H1 (cell line): ENCODE measurements around the gene EMX2. TPM values are rescaled to one million over a fixed set of nuclear protein-coding genes. Genes with fewer than 3 reads are reported as not detected.

Experiments used
- CTCF ChIA-PET: fragments of 300-600 bp; sonication (Branson Sonifier 250); formaldehyde crosslinking; loops from one replicate; lab custom pipeline; 2021; ENCODE audit not compliant: partially characterized antibody; lab: Charles Lee
- POLR2A ChIA-PET: fragments of 300-600 bp; sonication (Branson Sonifier 250); formaldehyde crosslinking; loops from one replicate; lab custom pipeline; 2021; ENCODE audit warnings: inconsistent platforms; ENCODE audit not compliant: partially characterized antibody; lab: Charles Lee
- DNase-seq, 2 experiments: peaks; one replicate each; pipeline versions ENCODE4 v3.0.0 to v3.0.0-alpha.2; 2010 to 2022; ENCODE audit warnings: low spot score in 2 of 2, low read depth in 1 of 2, mixed read lengths in 1 of 2
- FAIRE-seq: peaks from 2 replicates; lab custom pipeline; 2011; peaks lifted over from hg19 to GRCh38; lab: Jason Lieb, UNC
- H2AFZ ChIP-seq: 2 replicates; pipeline ENCODE4 v1.8.1; 2012; ENCODE audit warnings: low read length, inconsistent platforms
- H2AK5ac ChIP-seq: 2 replicates; pipeline ENCODE4 v1.6.1; 2013; ENCODE audit warnings: low read depth, low read length
- H2BK120ac ChIP-seq: replicated peaks from 2 replicates; pipeline ENCODE3; 2013; ENCODE audit warnings: low read depth, low read length, inconsistent platforms
- H2BK12ac ChIP-seq: 2 replicates; pipeline ENCODE4 v1.6.1; 2013; ENCODE audit warnings: low read depth, low read length
- H2BK15ac ChIP-seq: 2 replicates; pipeline ENCODE4 v1.6.1; 2013; ENCODE audit warnings: low read length
- H2BK20ac ChIP-seq: 2 replicates; pipeline ENCODE4 v1.6.1; 2013; ENCODE audit warnings: low read length
- H2BK5ac ChIP-seq: 2 replicates; pipeline ENCODE4 v1.6.1; 2013; ENCODE audit warnings: low read depth, low read length
- H3K14ac ChIP-seq: 2 replicates; pipeline ENCODE4 v1.6.1; 2013; ENCODE audit warnings: inconsistent platforms; ENCODE audit not compliant: insufficient read length
- H3K18ac ChIP-seq: 2 replicates; pipeline ENCODE4 v1.6.1; 2013; ENCODE audit warnings: low read length; ENCODE audit errors: extremely low read depth
- H3K23ac ChIP-seq: 2 replicates; pipeline ENCODE4 v1.6.1; 2013; ENCODE audit warnings: inconsistent platforms; ENCODE audit not compliant: insufficient read length
- H3K23me2 ChIP-seq: 2 replicates; pipeline ENCODE4 v1.6.1; 2013; ENCODE audit warnings: low read depth, low read length
- H3K27ac ChIP-seq: 2 replicates; pipeline ENCODE4 v1.6.1; 2011; ENCODE audit warnings: low read depth, low read length, inconsistent platforms
- H3K27me3 ChIP-seq, 4 experiments: replicated peaks in 1 of 4; 1 replicate in 1 of 4; 2 replicates in 3 of 4; pipeline versions ENCODE4 v1.6.1 to v1.8.1; 2011 to 2013; ENCODE audit warnings: low read length in 3 of 4, mild to moderate bottlenecking in 3 of 4, inconsistent platforms in 2 of 4, mixed read lengths in 2 of 4, moderate library complexity in 1 of 4; ENCODE audit not compliant: control insufficient read depth in 3 of 4, insufficient read depth in 3 of 4; ENCODE audit errors: extremely low read depth in 1 of 4
- H3K36me3 ChIP-seq, 4 experiments: 2 replicates each; pipeline versions ENCODE4 v1.6.1 to v1.8.1; 2011 to 2013; ENCODE audit warnings: mild to moderate bottlenecking in 4 of 4, low read length in 3 of 4, moderate library complexity in 2 of 4, control low read depth in 1 of 4, inconsistent platforms in 1 of 4; ENCODE audit not compliant: insufficient read depth in 4 of 4, control insufficient read depth in 2 of 4
- H3K4ac ChIP-seq: replicated peaks from 2 replicates; pipeline ENCODE3; 2013; ENCODE audit warnings: low read length, low read depth, mixed read lengths, inconsistent platforms; ENCODE audit not compliant: insufficient read length
- H3K4me1 ChIP-seq, 4 experiments: replicated peaks in 1 of 4; 1 replicate in 1 of 4; 2 replicates in 3 of 4; pipeline versions ENCODE4 v1.6.1 to v1.8.1; 2011 to 2013; ENCODE audit warnings: low read length in 3 of 4, inconsistent platforms in 2 of 4, mixed read lengths in 1 of 4; ENCODE audit not compliant: insufficient read depth in 4 of 4, control insufficient read depth in 3 of 4
- H3K4me2 ChIP-seq, 2 experiments: 2 replicates each; pipeline versions ENCODE4 v1.6.1 to v1.8.1; 2011 to 2013; ENCODE audit warnings: low read depth in 2 of 2, low read length in 2 of 2, control low read depth in 1 of 2, inconsistent platforms in 1 of 2, mild to moderate bottlenecking in 1 of 2; ENCODE audit not compliant: insufficient read depth in 1 of 2
- H3K4me3 ChIP-seq, 4 experiments: fragments of 200-600, 300-600 bp in 1 of 4; sonication (generic), shearing (Covaris generic), sonication (Bioruptor Twin) in 1 of 4; 2 replicates each; pipeline versions ENCODE4 v1.5.1 to v1.8.1; 2011 to 2016; ENCODE audit warnings: low read length in 4 of 4, low read depth in 3 of 4, control low read depth in 2 of 4, inconsistent platforms in 2 of 4, mild to moderate bottlenecking in 2 of 4, mixed read lengths in 1 of 4, moderate library complexity in 1 of 4; ENCODE audit not compliant: insufficient read depth in 2 of 4; ENCODE audit errors: extremely low read depth in 1 of 4
- H3K56ac ChIP-seq: replicated peaks from 2 replicates; pipeline ENCODE3; 2013; ENCODE audit warnings: low read depth, mild to moderate bottlenecking, mixed read lengths, low read length, inconsistent platforms; ENCODE audit not compliant: insufficient read length
- H3K79me1 ChIP-seq: 2 replicates; pipeline ENCODE4 v1.6.1; 2013; ENCODE audit warnings: low read depth, low read length, control low read depth
- H3K79me2 ChIP-seq, 2 experiments: 2 replicates each; pipeline versions ENCODE4 v1.6.1 to v1.8.1; 2012 to 2013; ENCODE audit warnings: low read length in 2 of 2, mild to moderate bottlenecking in 2 of 2, inconsistent platforms in 1 of 2; ENCODE audit not compliant: insufficient read depth in 2 of 2, control insufficient read depth in 1 of 2
- H3K9ac ChIP-seq, 4 experiments: replicated peaks in 1 of 4; 1 replicate in 1 of 4; 2 replicates in 3 of 4; pipeline versions ENCODE4 v1.6.1 to v1.8.1; 2011 to 2013; ENCODE audit warnings: low read depth in 3 of 4, low read length in 3 of 4, control low read depth in 2 of 4, mild to moderate bottlenecking in 2 of 4, moderate library complexity in 2 of 4, inconsistent platforms in 1 of 4; ENCODE audit errors: extremely low read depth in 1 of 4
- H3K9me3 ChIP-seq, 2 experiments: 2 replicates each; pipeline versions ENCODE4 v1.6.1 to v1.8.1; 2012 to 2013; ENCODE audit warnings: mild to moderate bottlenecking in 2 of 2, moderate library complexity in 2 of 2, control low read depth in 1 of 2, inconsistent platforms in 1 of 2, low read depth in 1 of 2, low read length in 1 of 2, mixed read lengths in 1 of 2; ENCODE audit not compliant: insufficient read depth in 2 of 2
- H4K20me1 ChIP-seq, 2 experiments: replicated peaks in 1 of 2; 2 replicates each; pipeline versions ENCODE3 to v1.8.1; 2011 to 2013; ENCODE audit warnings: inconsistent platforms in 2 of 2, low read length in 2 of 2, mild to moderate bottlenecking in 1 of 2; ENCODE audit not compliant: insufficient read depth in 2 of 2, control insufficient read depth in 1 of 2
- H4K5ac ChIP-seq: 2 replicates; pipeline ENCODE4 v1.6.1; 2013; ENCODE audit warnings: low read length, low read depth, mixed read lengths, inconsistent platforms; ENCODE audit not compliant: insufficient read length
- H4K8ac ChIP-seq: 2 replicates; pipeline ENCODE4 v1.8.0; 2013; ENCODE audit warnings: mild to moderate bottlenecking, moderate library complexity, low read length, inconsistent platforms; ENCODE audit not compliant: insufficient read depth; ENCODE audit errors: extremely low read depth
- H4K91ac ChIP-seq: replicated peaks from 2 replicates; pipeline ENCODE3; 2013; ENCODE audit warnings: low read length, mixed read lengths, inconsistent platforms; ENCODE audit not compliant: insufficient read length
- EZH2 ChIP-seq: fragments of 200-600 bp; sonication (generic); IDR thresholded peaks from 2 replicates; pipeline ENCODE4 v1.7.1; 2012; ENCODE audit warnings: low read depth, mild to moderate bottlenecking, moderate library complexity, low read length, inconsistent platforms; ENCODE audit not compliant: severe bottlenecking
- KDM4A ChIP-seq: IDR thresholded peaks from one replicate; pipeline ENCODE4 v1.7.1; 2012; ENCODE audit warnings: low read depth, mild to moderate bottlenecking, moderate library complexity, low read length, inconsistent platforms; ENCODE audit not compliant: severe bottlenecking
- KDM5A ChIP-seq: fragments of 200-600 bp; IDR thresholded peaks from 2 replicates; pipeline ENCODE4 v1.7.1; 2012; ENCODE audit warnings: mild to moderate bottlenecking, low read length, inconsistent platforms, mixed read lengths
- WGBS, 2 experiments: shearing (Covaris generic) in 1 of 2; methylation state at CpG; one replicate each; pipeline versions ENCODE4 v1.1.6 to v1.1.7; 2013 to 2015; ENCODE audit warnings: low lambda C conversion rate in 2 of 2, mixed read lengths in 2 of 2, inconsistent platforms in 1 of 2, low coverage in 1 of 2, missing lambda C conversion rate in 1 of 2; ENCODE audit not compliant: insufficient replicate concordance in 2 of 2, insufficient coverage in 1 of 2, insufficient read length in 1 of 2; ENCODE audit errors: extremely low coverage in 1 of 2, missing lambda C conversion rate in 1 of 2; 5-methylcytosine and 5-hydroxymethylcytosine counted together
- polyA plus RNA-seq, 7 experiments: library from polyadenylated mRNA; depleted of rRNA in 3 of 7; stranded (reverse) in 5 of 7; unstranded in 2 of 7; fragments of >200 nt in 5 of 7; fragments of 200-250 nt in 2 of 7; gene quantifications; 1 replicate in 5 of 7; 2 replicates in 1 of 7; 4 replicates in 1 of 7; pipeline versions ENCODE4 v1.2.1 to v1.2.3, GENCODE V29; 2011 to 2013; ENCODE audit warnings: missing spikeins in 2 of 7, mixed read lengths in 2 of 7
- total RNA-seq: library from RNA; stranded (reverse); fragmentation: NEBNext Ultra II Directional; extraction: Animal tissue kit (Norgen Biotek cat#: 25700); gene quantifications from 2 replicates; pipeline ENCODE4 v1.2.1, GENCODE V29; 2021
- TF ChIP-seq, protein P1 (sequence below), 3 experiments: IDR thresholded peaks; 1 replicate in 2 of 3; 2 replicates in 1 of 3; pipeline versions ENCODE4 v1.5.1 to v1.6.1; 2011; ENCODE audit warnings: low read length in 3 of 3, mild to moderate bottlenecking in 3 of 3, inconsistent platforms in 2 of 3, low read depth in 1 of 3, moderate library complexity in 1 of 3; ENCODE audit not compliant: insufficient read depth in 1 of 3; ENCODE audit errors: control extremely low read depth in 1 of 3

EMX2 gene
- total and polyA plus RNA-seq, 2 of the 8 experiments (the other 6 are each of a cell fraction or from before 2014, with no cell fraction given): not detected

DNA sequence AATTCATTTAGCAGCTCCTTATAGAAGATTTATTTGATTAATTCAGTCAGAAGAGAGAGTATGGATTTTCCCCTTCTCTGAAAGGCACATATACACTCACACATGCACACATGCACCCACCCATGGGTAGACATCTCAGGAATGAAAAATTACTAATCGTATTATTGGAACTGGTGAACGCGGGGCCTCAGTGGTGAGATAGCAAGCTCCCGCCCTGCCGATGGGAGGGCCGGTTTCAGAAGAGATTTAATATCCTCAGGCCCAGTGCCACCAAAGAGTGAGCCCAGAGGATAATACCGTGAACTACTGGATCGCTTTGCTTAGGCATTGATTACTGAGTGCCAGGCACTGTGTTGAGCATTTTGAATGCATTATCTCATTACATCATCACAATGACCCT, 38.0 kb upstream of the EMX2 start:
- H2BK15ac ChIP-seq: no peak overlapping the region
- H3K4ac ChIP-seq: no peak overlapping the region
- H3K36me3 ChIP-seq: no peaks in the 10 kb centered on the region
- H3K4me1 ChIP-seq: peaks cover 0 to 3% (median 0%) of the 10 kb centered on the region in 4 experiments; a peak in 1 of 7 replicates
- H3K9me3 ChIP-seq: no peaks in the 10 kb centered on the region
- no peak overlapping the region for H4K91ac ChIP-seq
- H4K5ac ChIP-seq: no peak overlapping the region
- no peak for FAIRE-seq
- H2BK120ac ChIP-seq: no peak overlapping the region
- no peak overlapping the region for H3K23ac ChIP-seq
- H3K23me2 ChIP-seq: peaks cover 4% of the 10 kb centered on the region; the same call in 1 of the 2 replicates
- H2BK20ac ChIP-seq: no peak overlapping the region
- H4K20me1 ChIP-seq: no peaks in the 10 kb centered on the region
- ChIA-PET POLR2A (no interaction called here), CTCF (interaction anchor here (0.6 to 10.9 kb wide), 4 partner anchors 8 to 35 kb away, joined by 4 to 84 read pairs (median 12); partner anchors contain the start of gene EMX2)
- H4K8ac ChIP-seq: no peak overlapping the region
- TF ChIP-seq EZH2: no peak
- TF ChIP-seq, protein P1, sequence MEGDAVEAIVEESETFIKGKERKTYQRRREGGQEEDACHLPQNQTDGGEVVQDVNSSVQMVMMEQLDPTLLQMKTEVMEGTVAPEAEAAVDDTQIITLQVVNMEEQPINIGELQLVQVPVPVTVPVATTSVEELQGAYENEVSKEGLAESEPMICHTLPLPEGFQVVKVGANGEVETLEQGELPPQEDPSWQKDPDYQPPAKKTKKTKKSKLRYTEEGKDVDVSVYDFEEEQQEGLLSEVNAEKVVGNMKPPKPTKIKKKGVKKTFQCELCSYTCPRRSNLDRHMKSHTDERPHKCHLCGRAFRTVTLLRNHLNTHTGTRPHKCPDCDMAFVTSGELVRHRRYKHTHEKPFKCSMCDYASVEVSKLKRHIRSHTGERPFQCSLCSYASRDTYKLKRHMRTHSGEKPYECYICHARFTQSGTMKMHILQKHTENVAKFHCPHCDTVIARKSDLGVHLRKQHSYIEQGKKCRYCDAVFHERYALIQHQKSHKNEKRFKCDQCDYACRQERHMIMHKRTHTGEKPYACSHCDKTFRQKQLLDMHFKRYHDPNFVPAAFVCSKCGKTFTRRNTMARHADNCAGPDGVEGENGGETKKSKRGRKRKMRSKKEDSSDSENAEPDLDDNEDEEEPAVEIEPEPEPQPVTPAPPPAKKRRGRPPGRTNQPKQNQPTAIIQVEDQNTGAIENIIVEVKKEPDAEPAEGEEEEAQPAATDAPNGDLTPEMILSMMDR (IDR thresholded peaks at IDR 0.05; ENCODE audit: control extremely low read depth in 1 of 3, insufficient read depth in 1 of 3, low read depth in 1 of 3, low read length in 3 of 3): no peak
- TF ChIP-seq KDM4A: no peak
- TF ChIP-seq KDM5A: no peak
- no peak overlapping the region for H3K56ac ChIP-seq
- 89% methylated on average over 8 of the region's 8 CpGs; no CpG with 5 or more reads in 1 of the 2 experiments for WGBS, 2 experiments
- H3K27me3 ChIP-seq: no peaks in the 10 kb centered on the region; a peak in 1 of 7 replicates
- no peak overlapping the region for H2AFZ ChIP-seq
- no peak overlapping the region for H2BK5ac ChIP-seq
- H3K4me2 ChIP-seq: no peak overlapping the region
- H2AK5ac ChIP-seq: no peak overlapping the region
- H2BK12ac ChIP-seq: no peak overlapping the region
- H3K9ac ChIP-seq: no peak overlapping the region
- H3K79me2 ChIP-seq: no peaks in the 10 kb centered on the region
- no peak overlapping the region for H3K14ac ChIP-seq
- H3K18ac ChIP-seq: no peak overlapping the region
- H3K79me1 ChIP-seq: no peaks in the 10 kb centered on the region
- H3K27ac ChIP-seq: no peak overlapping the region
- no peak for DNase-seq
- H3K4me3 ChIP-seq: no peak overlapping the region
